HG03066 (cell line): ENCODE measurements around the gene BEGAIN.

ENCODE experiments used
- ATAC-seq: cut with Tn5 transposase; IDR thresholded peaks from one replicate; pipeline ENCODE4 v1.9.1; 2021; ENCODE audit warnings: low read depth; ENCODE audit not compliant: unreplicated experiment

The BEGAIN gene

GRCh38 chr14:100540141-100540925 lies 46.9 kb downstream of the BEGAIN start:
- no peak for ATAC-seq

GRCh38 chr14:100539766-100540140 lies 47.5 kb downstream of the BEGAIN start:
- no peak for ATAC-seq

- no peak for ATAC-seq
Observed at GRCh38 chr14:100539003-100539660, 48.1 kb downstream of the BEGAIN start.

- ATAC-seq = no peak
Observed at GRCh38 chr14:100538351-100539002, 48.7 kb downstream of the BEGAIN start.

- no peak for ATAC-seq
Observed at GRCh38 chr14:100537446-100538350, 49.5 kb downstream of the BEGAIN start.

GRCh38 chr14:100536721-100537445 lies 50.3 kb downstream of the BEGAIN start:
- no peak for ATAC-seq

GRCh38 chr14:100536121-100536510 lies 51.1 kb downstream of the BEGAIN start:
- ATAC-seq = no peak

GRCh38 chr14:100535287-100536120 lies 51.7 kb downstream of the BEGAIN start:
- ATAC-seq = no peak

- no peak for ATAC-seq
Observed at GRCh38 chr14:100534528-100535286, 52.5 kb downstream of the BEGAIN start.

- ATAC-seq = no peak
Observed at GRCh38 chr14:100533656-100534485, 53.3 kb downstream of the BEGAIN start.

GRCh38 chr14:100532906-100533655 lies 54.1 kb downstream of the BEGAIN start:
- ATAC-seq = no peak

GRCh38 chr14:100532154-100532861 lies 54.9 kb downstream of the BEGAIN start:
- ATAC-seq = no peak

- no peak for ATAC-seq
Observed at GRCh38 chr14:100531152-100532121, 55.8 kb downstream of the BEGAIN start.

GRCh38 chr14:100530270-100531072 lies 56.7 kb downstream of the BEGAIN start:
- no peak for ATAC-seq
